ENCODE data around the gene MOGAT1. TPM values are rescaled to one million over a fixed set of nuclear protein-coding genes. Genes with fewer than 3 reads are reported as not detected.

The MOGAT1 gene
- total and polyA plus RNA-seq, 3 donors from 2014 or later: not detected

DNA sequence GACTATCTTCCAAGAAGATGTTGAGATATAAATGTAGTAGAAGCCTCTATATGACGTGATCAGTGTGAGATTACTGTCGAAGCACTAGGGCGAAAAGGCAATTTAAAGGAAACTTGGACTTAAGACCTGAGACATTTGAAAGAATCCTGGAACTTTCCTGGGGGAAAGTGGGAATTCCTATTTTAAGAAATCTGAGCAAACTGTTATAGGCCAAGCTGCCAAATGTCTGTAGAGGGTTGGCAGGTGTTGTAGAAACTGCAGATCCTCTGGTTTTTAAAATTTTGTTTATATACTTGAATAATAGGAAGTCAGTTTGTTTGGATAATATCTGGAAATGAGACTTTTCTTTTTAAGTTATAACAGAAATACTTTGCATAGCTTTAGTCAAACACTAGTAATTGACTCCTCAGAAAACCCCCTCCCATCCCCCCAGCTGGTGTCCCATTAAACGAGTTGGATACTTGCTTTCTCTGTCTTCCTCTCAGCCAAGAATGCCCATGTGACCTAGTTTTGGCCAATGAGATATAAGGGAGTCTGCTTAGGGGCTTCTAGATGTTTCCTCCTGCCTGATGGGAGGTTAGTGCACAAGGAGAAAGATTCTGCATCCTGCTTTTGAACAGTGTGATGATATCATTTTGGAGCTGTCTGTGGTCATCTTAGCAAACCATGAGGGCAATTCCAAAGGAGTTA, 61.2 kb downstream of the MOGAT1 start:
- 41 to 47% methylated on average over 4 of the region's 4 CpGs for WGBS, 2 donors
- Histone ChIP-seq H3K27me3 (no peaks in the 10 kb centered on the region), H3K4me1 (peaks cover 15% of the 10 kb centered on the region), H3K4me3 (no peak overlapping the region), H3K27ac (no peak overlapping the region), H3K36me3 (ENCODE audit: low read depth, missing control alignments) (no peaks in the 10 kb centered on the region), H3K9me3 (no peaks in the 10 kb centered on the region)
- intact Hi-C loops (cut with DNase I; ENCODE audit: low total_unique reads): no loop called here
- TF ChIP-seq POLR2A (IDR thresholded peaks at IDR 0.05): no peak
- TF ChIP-seq, protein P1, sequence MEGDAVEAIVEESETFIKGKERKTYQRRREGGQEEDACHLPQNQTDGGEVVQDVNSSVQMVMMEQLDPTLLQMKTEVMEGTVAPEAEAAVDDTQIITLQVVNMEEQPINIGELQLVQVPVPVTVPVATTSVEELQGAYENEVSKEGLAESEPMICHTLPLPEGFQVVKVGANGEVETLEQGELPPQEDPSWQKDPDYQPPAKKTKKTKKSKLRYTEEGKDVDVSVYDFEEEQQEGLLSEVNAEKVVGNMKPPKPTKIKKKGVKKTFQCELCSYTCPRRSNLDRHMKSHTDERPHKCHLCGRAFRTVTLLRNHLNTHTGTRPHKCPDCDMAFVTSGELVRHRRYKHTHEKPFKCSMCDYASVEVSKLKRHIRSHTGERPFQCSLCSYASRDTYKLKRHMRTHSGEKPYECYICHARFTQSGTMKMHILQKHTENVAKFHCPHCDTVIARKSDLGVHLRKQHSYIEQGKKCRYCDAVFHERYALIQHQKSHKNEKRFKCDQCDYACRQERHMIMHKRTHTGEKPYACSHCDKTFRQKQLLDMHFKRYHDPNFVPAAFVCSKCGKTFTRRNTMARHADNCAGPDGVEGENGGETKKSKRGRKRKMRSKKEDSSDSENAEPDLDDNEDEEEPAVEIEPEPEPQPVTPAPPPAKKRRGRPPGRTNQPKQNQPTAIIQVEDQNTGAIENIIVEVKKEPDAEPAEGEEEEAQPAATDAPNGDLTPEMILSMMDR (IDR thresholded peaks at IDR 0.05): no peak
- DNase-seq: no peak

DNA sequence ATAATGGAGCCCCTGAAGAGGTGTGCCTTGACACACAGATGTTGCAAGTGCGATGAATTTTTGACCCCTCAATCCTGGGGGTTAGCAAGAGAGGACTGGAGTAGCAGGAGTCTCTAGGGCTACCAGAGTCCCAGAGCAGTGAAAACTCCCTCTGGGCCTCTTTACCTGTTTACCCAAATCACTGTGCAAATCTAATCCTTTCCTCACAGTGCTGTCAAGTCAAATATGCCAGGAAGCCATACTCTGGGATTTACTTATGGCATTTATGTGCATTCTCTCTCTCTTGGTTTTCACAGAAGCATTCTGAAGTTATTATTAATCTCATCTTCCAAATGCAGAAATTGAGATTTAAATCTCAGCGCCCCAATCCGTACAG, 62.0 kb downstream of the MOGAT1 start:
- peaks cover 15% of the 10 kb centered on the region for H3K4me1 ChIP-seq
- H3K27me3 ChIP-seq: no peaks in the 10 kb centered on the region
- H3K36me3 ChIP-seq (ENCODE audit: low read depth, missing control alignments): no peaks in the 10 kb centered on the region
- no peak overlapping the region for H3K4me3 ChIP-seq
- no peak for DNase-seq
- TF ChIP-seq POLR2A (IDR thresholded peaks at IDR 0.05): no peak
- TF ChIP-seq, protein P1 (IDR thresholded peaks at IDR 0.05): no peak
- 86 to 94% methylated on average over 3 of the region's 3 CpGs for WGBS, 2 donors
- H3K27ac ChIP-seq: peak overlapping the region in 1 of 2 donors; percentile 65
- no peaks in the 10 kb centered on the region for H3K9me3 ChIP-seq
- intact Hi-C loops (cut with DNase I; ENCODE audit: low total_unique reads): no loop called here

DNA sequence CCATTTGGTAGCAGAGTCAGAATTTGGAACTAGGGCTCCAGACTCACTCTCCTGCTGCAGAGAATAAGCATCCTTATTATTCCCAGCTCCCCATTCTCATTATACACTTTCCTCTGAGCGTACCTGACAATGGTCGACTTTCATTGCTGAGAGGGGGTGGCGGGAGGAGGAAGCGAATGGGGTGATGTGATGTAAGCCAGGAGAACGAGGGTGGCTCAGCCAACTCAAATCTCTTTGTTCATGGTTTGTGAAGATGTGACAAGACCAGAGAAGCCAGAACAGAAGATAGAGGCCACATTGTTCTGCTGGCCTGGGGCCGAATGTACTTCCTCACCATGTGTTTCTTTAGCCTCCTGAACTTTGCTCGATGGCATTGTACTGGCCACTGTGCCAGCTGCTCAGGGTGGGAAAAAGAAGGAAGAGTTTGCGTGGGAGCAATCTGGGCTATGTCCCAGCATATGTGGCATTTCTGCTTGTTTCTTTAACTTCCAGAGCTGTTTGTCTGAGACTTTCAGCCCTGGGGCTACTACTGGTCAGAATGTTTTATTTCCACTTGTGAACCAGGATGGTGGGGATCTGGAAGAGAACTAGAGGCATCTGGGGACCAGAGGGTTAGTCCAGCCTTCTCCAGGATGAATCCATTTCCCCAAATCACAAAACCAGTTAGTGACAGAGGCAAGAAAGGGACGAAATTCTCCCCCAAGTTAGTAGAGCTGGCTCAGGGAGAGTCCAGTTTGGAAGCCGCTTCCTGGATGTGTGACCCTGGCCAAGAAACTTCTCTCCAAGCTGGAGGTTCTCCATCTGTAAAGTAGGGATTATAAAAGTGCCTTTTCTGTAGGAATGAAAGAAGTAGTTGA, 62.6 kb downstream of the MOGAT1 start:
- Histone ChIP-seq H3K27ac (peak overlapping the region; percentile 57 to 65), H3K9me3 (no peaks in the 10 kb centered on the region)
- intact Hi-C loops (cut with DNase I; ENCODE audit: low total_unique reads): no loop called here

DNA sequence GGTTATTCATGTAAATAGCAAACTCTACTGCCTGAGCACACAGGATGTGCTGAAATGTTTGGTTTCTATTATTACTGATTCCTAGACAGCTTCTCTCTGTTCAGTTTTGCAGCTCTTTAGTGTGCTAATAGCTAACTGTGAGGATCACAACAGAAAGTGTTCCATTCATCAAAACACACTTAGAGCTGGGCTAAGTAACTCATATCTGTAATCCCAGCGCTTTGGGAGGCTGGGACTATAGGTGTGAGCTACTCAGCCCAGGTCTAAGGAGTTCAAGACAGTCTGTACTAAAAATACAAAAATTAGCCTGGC, 63.2 kb downstream of the MOGAT1 start:
- Histone ChIP-seq H3K4me1 (peaks cover 15% of the 10 kb centered on the region), H3K27me3 (no peaks in the 10 kb centered on the region), H3K9me3 (no peaks in the 10 kb centered on the region), H3K27ac (peak overlapping the region in 1 of 2 donors; percentile 57), H3K36me3 (ENCODE audit: low read depth, missing control alignments) (no peaks in the 10 kb centered on the region), H3K4me3 (no peak overlapping the region)
- no peak for TF ChIP-seq POLR2A (IDR thresholded peaks at IDR 0.05)
- TF ChIP-seq, protein P1 (IDR thresholded peaks at IDR 0.05): no peak
- intact Hi-C loops (cut with DNase I; ENCODE audit: low total_unique reads): no loop called here
- DNase-seq: no peak
- 65 to 86% methylated on average over 1 of the region's 1 CpG for WGBS, 2 donors

More for the DNA sequence above, 62.6 kb downstream of the MOGAT1 start:
- TF ChIP-seq POLR2A (IDR thresholded peaks at IDR 0.05): no peak
- TF ChIP-seq, protein P1 (IDR thresholded peaks at IDR 0.05): no peak
- Histone ChIP-seq H3K27me3 (no peaks in the 10 kb centered on the region), H3K4me1 (peaks cover 15% of the 10 kb centered on the region), H3K4me3 (no peak overlapping the region), H3K36me3 (ENCODE audit: low read depth, missing control alignments) (no peaks in the 10 kb centered on the region)
- DNase-seq: peak; percentile 84
- 37 to 54% methylated on average over 10 of the region's 10 CpGs for WGBS, 2 donors
